ENCODE measurements around the gene AMD1. TPM values are rescaled to one million over a fixed set of nuclear protein-coding genes. Genes with fewer than 3 reads are reported as not detected.

Gene AMD1
- total and polyA plus RNA-seq, 2 of the 8 experiments (the other 6 are each of a cell fraction or from before 2014, with no cell fraction given): 60.9 to 177 TPM

DNA sequence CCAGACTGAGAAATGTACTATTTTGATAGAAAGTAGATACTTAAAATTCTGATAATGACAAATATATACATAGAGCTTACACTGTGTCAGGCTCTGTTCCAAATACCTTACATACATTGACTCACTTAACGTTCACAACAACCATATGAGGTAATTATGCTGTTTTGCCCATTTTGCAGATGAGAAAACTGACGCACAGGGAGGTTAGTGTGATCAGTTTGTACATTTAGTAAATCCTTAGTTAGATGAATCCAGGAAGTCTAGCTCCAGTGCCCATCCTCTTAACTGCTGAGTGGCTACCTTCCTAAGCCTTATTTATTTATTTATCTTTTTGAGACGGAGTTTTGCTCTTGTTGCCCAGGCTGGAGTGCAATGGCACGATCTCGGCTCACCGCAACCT is 60.6 kb downstream of the AMD1 start (continued):
- TF ChIP-seq, protein P1, sequence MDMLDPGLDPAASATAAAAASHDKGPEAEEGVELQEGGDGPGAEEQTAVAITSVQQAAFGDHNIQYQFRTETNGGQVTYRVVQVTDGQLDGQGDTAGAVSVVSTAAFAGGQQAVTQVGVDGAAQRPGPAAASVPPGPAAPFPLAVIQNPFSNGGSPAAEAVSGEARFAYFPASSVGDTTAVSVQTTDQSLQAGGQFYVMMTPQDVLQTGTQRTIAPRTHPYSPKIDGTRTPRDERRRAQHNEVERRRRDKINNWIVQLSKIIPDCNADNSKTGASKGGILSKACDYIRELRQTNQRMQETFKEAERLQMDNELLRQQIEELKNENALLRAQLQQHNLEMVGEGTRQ (IDR thresholded peaks at IDR 0.05; ENCODE audit: low read length): no peak
- TF ChIP-seq, protein P2, sequence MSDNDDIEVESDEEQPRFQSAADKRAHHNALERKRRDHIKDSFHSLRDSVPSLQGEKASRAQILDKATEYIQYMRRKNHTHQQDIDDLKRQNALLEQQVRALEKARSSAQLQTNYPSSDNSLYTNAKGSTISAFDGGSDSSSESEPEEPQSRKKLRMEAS (IDR thresholded peaks at IDR 0.05): no peak
- TF ChIP-seq RAD21 (IDR thresholded peaks at IDR 0.05 in 1 of 2, conservative IDR thresholded peaks at IDR 0.05 in 1 of 2; ENCODE audit: low read depth in 2 of 2, low read length in 2 of 2) (no peak), HDAC2 (IDR thresholded peaks at IDR 0.05; ENCODE audit: borderline replicate concordance in 1 of 2, low read depth in 2 of 2, low read length in 2 of 2) (no peak), GTF2F1 (IDR thresholded peaks at IDR 0.05; ENCODE audit: borderline replicate concordance, low read depth, low read length) (no peak), EGR1 (IDR thresholded peaks at IDR 0.05; ENCODE audit: borderline replicate concordance, low read depth, low read length) (no peak)

Data from H1 (cell line).